ENCODE results near the gene CCDC112. TPM values are rescaled to one million over a fixed set of nuclear protein-coding genes. Genes with fewer than 3 reads are reported as not detected.

The CCDC112 gene
- total and polyA plus RNA-seq, 5 donors from 2014 or later: 0.89 to 2.7 (median 1.8) TPM

DNA sequence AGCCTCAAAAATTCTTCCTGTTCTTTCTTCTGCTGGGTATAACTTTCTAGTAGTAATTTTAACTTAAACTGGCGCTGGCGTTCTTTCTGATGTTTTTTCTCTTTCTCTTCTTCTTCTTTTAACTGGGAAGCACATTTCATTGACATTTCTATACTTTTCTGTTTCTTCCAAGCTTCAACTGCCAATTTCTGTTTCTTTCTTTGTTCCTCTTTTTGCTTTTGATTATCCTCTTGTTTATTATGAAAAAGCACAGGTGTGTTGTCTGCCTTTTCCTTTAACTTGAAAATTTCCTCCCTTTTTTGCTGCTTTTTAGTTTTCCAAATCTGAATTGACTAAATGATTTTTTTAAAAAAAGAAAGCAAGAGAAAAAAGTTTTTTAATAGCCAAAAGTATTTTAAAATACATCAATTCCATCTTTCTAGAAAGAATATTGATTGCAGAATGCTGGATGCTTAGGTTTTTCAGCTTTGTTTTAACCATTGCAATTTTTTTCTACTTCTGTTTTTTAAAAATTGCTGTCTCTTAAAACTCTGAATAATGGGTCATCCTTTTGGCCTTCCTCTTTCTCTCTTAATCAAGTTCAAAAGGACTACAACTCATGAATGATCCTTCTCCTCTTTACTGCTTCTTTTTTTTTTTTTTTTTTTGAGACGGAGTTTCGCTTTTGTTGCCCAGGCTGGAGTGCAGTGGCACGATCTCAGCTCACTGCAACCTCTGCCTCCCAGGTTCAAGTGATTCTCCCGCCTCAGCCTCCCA is 25.0 kb downstream of the CCDC112 start:
- H3K27ac Mint-ChIP-seq: no peak overlapping the region
- Histone ChIP-seq H3K27me3 (ENCODE audit: control insufficient read depth, insufficient read depth, low read length) (peaks cover 1% of the 10 kb centered on the region), H3K9me3 (ENCODE audit: control insufficient read depth in 2 of 2, low read length in 2 of 2) (no peaks in the 10 kb centered on the region), H3K36me3 (ENCODE audit: control insufficient read depth, insufficient read depth, low read length) (no peaks in the 10 kb centered on the region), H3K4me3 (ENCODE audit: low read depth, low read length) (no peak overlapping the region), H3K4me1 (ENCODE audit: control insufficient read depth, insufficient read depth, low read length, poor library complexity, severe bottlenecking) (no peaks in the 10 kb centered on the region), H3K27ac (ENCODE audit: insufficient read depth, low read length, poor library complexity, severe bottlenecking) (no peak overlapping the region)
- no peaks in the 10 kb centered on the region for H3K9me3 Mint-ChIP-seq
- ATAC-seq (ENCODE audit: low read depth in 2 of 2): no peak
- H3K4me1 Mint-ChIP-seq: no peaks in the 10 kb centered on the region
- peaks cover 12% of the 10 kb centered on the region for H3K36me3 Mint-ChIP-seq
- H3K27me3 Mint-ChIP-seq: peaks cover 14% of the 10 kb centered on the region
- no peak overlapping the region for H3K4me3 Mint-ChIP-seq
- no peak for DNase-seq

DNA sequence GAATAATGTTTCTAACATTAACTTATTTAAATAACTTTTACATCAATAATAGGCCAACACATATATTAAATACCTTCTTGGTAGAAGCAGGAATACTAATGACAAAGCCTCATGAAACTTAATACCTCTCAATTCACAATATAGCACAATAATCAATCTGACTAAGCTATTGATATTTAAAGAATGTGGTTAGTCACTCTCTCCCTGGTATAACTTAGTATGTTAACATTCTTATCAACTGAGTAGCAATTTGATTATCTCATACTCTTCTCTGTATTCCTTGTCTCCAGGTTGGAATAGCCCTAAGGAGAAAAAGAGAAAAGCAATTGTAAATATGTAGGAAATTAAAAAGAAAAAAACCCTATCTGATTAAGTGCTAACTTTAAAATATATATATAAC is 28.8 kb downstream of the CCDC112 start:
- Mint-ChIP-seq H3K4me1 (peaks cover 0 to 9% (median 8%) of the 10 kb centered on the region in 4 donors), H3K36me3 (no peaks in the 10 kb centered on the region), H3K4me3 (no peak overlapping the region), H3K9me3 (peaks cover 0 to 8% (median 0%) of the 10 kb centered on the region in 7 donors), H3K27ac (no peak overlapping the region), H3K27me3 (peaks cover 8% of the 10 kb centered on the region)
- no peaks in the 10 kb centered on the region for H3K4me1 ChIP-seq (ENCODE audit: control insufficient read depth, insufficient read depth, low read length, poor library complexity, severe bottlenecking)
- H3K9me3 ChIP-seq (ENCODE audit: control insufficient read depth in 2 of 2, low read length in 2 of 2): no peaks in the 10 kb centered on the region
- no peaks in the 10 kb centered on the region for H3K36me3 ChIP-seq (ENCODE audit: control insufficient read depth, insufficient read depth, low read length)
- H3K27me3 ChIP-seq (ENCODE audit: control insufficient read depth, insufficient read depth, low read length): no peaks in the 10 kb centered on the region
- H3K27ac ChIP-seq (ENCODE audit: insufficient read depth, low read length, poor library complexity, severe bottlenecking): no peak overlapping the region
- DNase-seq (no peak), ATAC-seq (ENCODE audit: low read depth in 2 of 2) (no peak)
- no peak overlapping the region for H3K4me3 ChIP-seq (ENCODE audit: low read depth, low read length)

DNA sequence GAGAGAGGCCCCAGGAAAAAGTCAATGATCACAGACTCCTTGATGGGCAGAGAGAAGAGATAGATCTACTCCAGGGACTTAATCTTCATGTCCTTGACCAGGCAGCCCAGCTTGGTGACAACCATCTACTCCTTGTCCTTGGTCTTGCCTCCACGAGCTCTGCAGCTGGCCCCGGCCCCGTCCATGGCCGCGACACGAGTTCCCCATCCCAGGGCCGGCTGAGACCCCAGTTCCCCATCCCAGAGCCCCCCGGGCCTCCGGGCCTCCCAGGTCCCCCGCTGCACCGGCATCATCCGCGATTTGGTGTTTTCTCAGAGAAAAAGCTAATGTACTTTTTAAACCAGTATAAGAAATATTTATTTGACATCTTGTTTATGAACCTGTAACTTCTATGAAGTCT is 31.2 kb downstream of the CCDC112 start:
- ATAC-seq (ENCODE audit: low read depth in 2 of 2): no peak
- Histone ChIP-seq H3K27ac (ENCODE audit: insufficient read depth, low read length, poor library complexity, severe bottlenecking) (no peak overlapping the region), H3K27me3 (ENCODE audit: control insufficient read depth, insufficient read depth, low read length) (no peaks in the 10 kb centered on the region), H3K9me3 (ENCODE audit: control insufficient read depth in 2 of 2, low read length in 2 of 2) (no peaks in the 10 kb centered on the region), H3K4me3 (ENCODE audit: low read depth, low read length) (no peak overlapping the region), H3K36me3 (ENCODE audit: control insufficient read depth, insufficient read depth, low read length) (no peaks in the 10 kb centered on the region), H3K4me1 (ENCODE audit: control insufficient read depth, insufficient read depth, low read length, poor library complexity, severe bottlenecking) (peaks cover 19% of the 10 kb centered on the region)
- H3K27me3 Mint-ChIP-seq: peaks cover 8% of the 10 kb centered on the region
- no peak for DNase-seq
- H3K36me3 Mint-ChIP-seq: no peaks in the 10 kb centered on the region
- no peak overlapping the region for H3K4me3 Mint-ChIP-seq
- H3K4me1 Mint-ChIP-seq: peaks cover 14 to 31% (median 24%) of the 10 kb centered on the region in 4 donors
- H3K9me3 Mint-ChIP-seq: peaks cover 0 to 8% (median 0%) of the 10 kb centered on the region in 7 donors
- H3K27ac Mint-ChIP-seq: no peak overlapping the region

DNA sequence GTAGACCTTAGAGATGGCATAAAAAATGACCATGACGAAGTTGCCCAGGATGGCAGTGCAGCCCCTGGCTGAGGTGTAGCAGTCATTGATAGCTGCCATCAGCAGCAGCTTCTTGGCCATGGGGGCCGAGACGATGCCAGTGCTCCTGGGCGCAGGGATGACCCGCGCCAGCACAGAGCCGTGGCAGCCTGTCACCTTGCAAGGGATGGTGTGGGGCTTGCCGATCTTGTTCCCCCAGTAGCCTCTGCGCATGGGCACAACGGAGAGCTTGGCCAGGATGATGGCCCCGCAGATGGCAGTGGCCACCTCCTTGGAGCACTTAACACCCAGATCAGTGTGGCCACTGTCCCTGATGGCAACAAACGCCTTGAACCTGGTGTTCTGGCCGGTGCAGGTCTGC is 31.7 kb downstream of the CCDC112 start:
- Mint-ChIP-seq H3K4me1 (peaks cover 18 to 36% (median 27%) of the 10 kb centered on the region in 4 donors), H3K27me3 (peaks cover 4% of the 10 kb centered on the region), H3K9me3 (peaks cover 0 to 8% (median 0%) of the 10 kb centered on the region in 7 donors), H3K27ac (no peak overlapping the region), H3K36me3 (no peaks in the 10 kb centered on the region), H3K4me3 (peak overlapping the region in 1 of 4 donors; percentile 21)
- no peak overlapping the region for H3K4me3 ChIP-seq (ENCODE audit: low read depth, low read length)
- H3K27me3 ChIP-seq (ENCODE audit: control insufficient read depth, insufficient read depth, low read length): no peaks in the 10 kb centered on the region
- DNase-seq: no peak
- H3K9me3 ChIP-seq (ENCODE audit: control insufficient read depth in 2 of 2, low read length in 2 of 2): no peaks in the 10 kb centered on the region
- H3K36me3 ChIP-seq (ENCODE audit: control insufficient read depth, insufficient read depth, low read length): no peaks in the 10 kb centered on the region
- H3K4me1 ChIP-seq (ENCODE audit: control insufficient read depth, insufficient read depth, low read length, poor library complexity, severe bottlenecking): peaks cover 19% of the 10 kb centered on the region
- no peak for ATAC-seq (ENCODE audit: low read depth in 2 of 2)
- no peak overlapping the region for H3K27ac ChIP-seq (ENCODE audit: insufficient read depth, low read length, poor library complexity, severe bottlenecking)

DNA sequence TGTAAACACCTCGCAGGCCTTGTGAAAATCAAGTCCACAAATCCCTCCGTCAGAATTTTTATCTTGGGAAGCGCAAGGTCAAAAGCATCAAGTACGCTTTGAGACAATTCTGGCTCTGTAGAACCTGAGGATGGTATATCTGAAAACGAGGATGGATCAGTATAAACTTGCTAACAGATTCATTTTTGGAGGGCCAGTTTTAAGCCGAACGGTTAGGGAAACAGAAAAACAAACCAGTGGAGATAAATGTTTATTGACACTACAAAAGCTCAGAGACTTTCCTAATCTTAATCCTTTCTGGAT is 33.4 kb downstream of the CCDC112 start:
- peaks cover 4% of the 10 kb centered on the region for H3K27me3 Mint-ChIP-seq
- ATAC-seq (ENCODE audit: low read depth in 2 of 2): no peak
- DNase-seq: no peak

DNA sequence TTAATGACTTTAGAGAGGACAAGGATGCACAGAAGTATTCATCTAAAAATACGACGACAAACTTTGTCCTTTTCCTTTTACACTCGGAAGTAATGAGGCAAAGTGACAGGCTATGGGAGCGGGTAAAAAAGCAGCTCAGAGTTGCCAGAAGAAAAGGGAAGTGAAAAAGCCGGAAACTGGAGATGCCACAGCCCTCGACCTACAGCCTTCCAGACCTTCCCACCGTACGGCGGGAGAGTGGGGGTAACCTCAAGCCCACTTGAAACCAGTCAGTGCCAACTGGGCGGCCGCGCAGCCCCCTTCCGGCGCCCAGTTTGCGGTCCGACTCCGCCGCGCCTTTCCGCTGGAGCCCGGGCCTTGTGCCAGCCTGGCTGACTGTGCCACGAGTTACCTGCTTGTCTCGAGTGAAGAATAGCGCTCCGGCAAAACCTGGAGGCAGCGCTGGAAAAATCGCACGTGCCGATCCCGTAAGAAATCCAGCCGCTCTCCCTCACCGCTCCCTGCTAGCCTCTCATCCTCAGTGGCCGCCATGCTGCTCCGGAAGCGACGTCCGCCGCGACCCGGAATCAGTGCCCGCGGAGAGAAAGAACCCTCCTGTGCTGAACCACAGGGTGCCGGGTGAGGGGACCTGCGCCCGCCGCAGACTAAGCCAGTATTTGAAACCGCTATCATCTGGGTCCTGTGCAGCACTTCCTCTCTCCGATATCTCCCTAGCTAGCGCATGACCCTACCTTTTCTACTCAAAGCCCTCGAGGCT is 34.0 kb downstream of the CCDC112 start, which contains the start of gene PGGT1B:
PGGT1B (minus strand) TSS at position 557 of the 757 bp plus-strand sequence; CDS start at position 531, 26 bp downstream.
- Histone ChIP-seq H3K27me3 (ENCODE audit: control insufficient read depth, insufficient read depth, low read length) (no peaks in the 10 kb centered on the region), H3K9me3 (ENCODE audit: control insufficient read depth in 2 of 2, low read length in 2 of 2) (no peaks in the 10 kb centered on the region), H3K4me1 (ENCODE audit: control insufficient read depth, insufficient read depth, low read length, poor library complexity, severe bottlenecking) (peaks cover 19% of the 10 kb centered on the region), H3K27ac (ENCODE audit: insufficient read depth, low read length, poor library complexity, severe bottlenecking) (peak within 1 kb of the TSS; percentile 62), H3K4me3 (ENCODE audit: low read depth, low read length) (peak within 1 kb of the TSS; percentile 99), H3K36me3 (ENCODE audit: control insufficient read depth, insufficient read depth, low read length) (peaks cover 5% of the 10 kb centered on the region)
- peak within 1 kb of the TSS; percentile 84 to 98 (median 94) for H3K27ac Mint-ChIP-seq
- peaks cover 31 to 53% (median 41%) of the 10 kb centered on the region in 4 donors for H3K4me1 Mint-ChIP-seq
- no peaks in the 10 kb centered on the region for H3K36me3 Mint-ChIP-seq
- peak within 1 kb of the TSS; percentile 91 to 99 (median 97) for H3K4me3 Mint-ChIP-seq
- peaks cover 4% of the 10 kb centered on the region for H3K27me3 Mint-ChIP-seq
- ATAC-seq (ENCODE audit: low read depth in 2 of 2) (peak; percentile 90 to 95), DNase-seq (peak; percentile 51 to 84 (median 60))
- H3K9me3 Mint-ChIP-seq: peaks cover 0 to 8% (median 0%) of the 10 kb centered on the region in 7 donors

More for the DNA sequence above, 33.4 kb downstream of the CCDC112 start:
- Mint-ChIP-seq H3K4me1 (peaks cover 29 to 50% (median 38%) of the 10 kb centered on the region in 4 donors), H3K36me3 (no peaks in the 10 kb centered on the region), H3K4me3 (peak overlapping the region; percentile 91 to 99 (median 97)), H3K27ac (peak overlapping the region; percentile 84 to 97 (median 94)), H3K9me3 (peaks cover 0 to 8% (median 0%) of the 10 kb centered on the region in 7 donors)
- H3K4me3 ChIP-seq (ENCODE audit: low read depth, low read length): peak overlapping the region; percentile 99
- H3K9me3 ChIP-seq (ENCODE audit: control insufficient read depth in 2 of 2, low read length in 2 of 2): no peaks in the 10 kb centered on the region
- peaks cover 5% of the 10 kb centered on the region for H3K36me3 ChIP-seq (ENCODE audit: control insufficient read depth, insufficient read depth, low read length)
- peaks cover 19% of the 10 kb centered on the region for H3K4me1 ChIP-seq (ENCODE audit: control insufficient read depth, insufficient read depth, low read length, poor library complexity, severe bottlenecking)
- peak overlapping the region; percentile 62 for H3K27ac ChIP-seq (ENCODE audit: insufficient read depth, low read length, poor library complexity, severe bottlenecking)
- no peaks in the 10 kb centered on the region for H3K27me3 ChIP-seq (ENCODE audit: control insufficient read depth, insufficient read depth, low read length)

DNA sequence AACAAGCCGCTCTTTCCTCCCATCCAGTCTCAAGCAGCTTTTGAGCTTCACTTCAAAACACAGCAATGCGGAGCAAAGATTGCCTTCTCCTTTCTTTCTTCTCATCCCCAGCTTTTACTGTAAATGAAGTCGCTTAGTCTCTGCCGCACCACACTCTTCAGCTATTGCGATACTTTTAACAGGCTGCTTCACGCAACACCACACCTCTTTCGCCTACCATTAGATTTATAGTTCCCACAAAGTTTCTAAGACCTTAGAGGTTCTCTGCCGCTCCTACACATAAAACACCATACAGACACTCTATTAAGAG is 34.5 kb downstream of the CCDC112 start:
- no peak for DNase-seq
- Mint-ChIP-seq H3K36me3 (peaks cover 1% of the 10 kb centered on the region), H3K4me3 (peak overlapping the region; percentile 91 to 99 (median 97)), H3K9me3 (peaks cover 0 to 8% (median 0%) of the 10 kb centered on the region in 7 donors), H3K4me1 (peaks cover 31 to 58% (median 43%) of the 10 kb centered on the region in 4 donors), H3K27ac (peak overlapping the region; percentile 84 to 98 (median 94)), H3K27me3 (peaks cover 4% of the 10 kb centered on the region)
- peak in 1 of 2 donors; percentile 11 for ATAC-seq (ENCODE audit: low read depth in 2 of 2)
- peak overlapping the region; percentile 99 for H3K4me3 ChIP-seq (ENCODE audit: low read depth, low read length)
- no peaks in the 10 kb centered on the region for H3K27me3 ChIP-seq (ENCODE audit: control insufficient read depth, insufficient read depth, low read length)
- no peaks in the 10 kb centered on the region for H3K9me3 ChIP-seq (ENCODE audit: control insufficient read depth in 2 of 2, low read length in 2 of 2)
- H3K27ac ChIP-seq (ENCODE audit: insufficient read depth, low read length, poor library complexity, severe bottlenecking): no peak overlapping the region
- H3K4me1 ChIP-seq (ENCODE audit: control insufficient read depth, insufficient read depth, low read length, poor library complexity, severe bottlenecking): peaks cover 19% of the 10 kb centered on the region
- H3K36me3 ChIP-seq (ENCODE audit: control insufficient read depth, insufficient read depth, low read length): peaks cover 5% of the 10 kb centered on the region

Measured in CD4-positive, CD25-positive, alpha-beta regulatory T cell (primary cell).